NCI-H345 treated with DMSO at 0.1 percent for 48 hours (cell line): ENCODE measurements around the gene STING1.
"Not testable (repeated sequence)": the region's sequence is repeated elsewhere in the genome, so short reads cannot be mapped to it uniquely, and the experiment has no call there.

Source experiments
- DNase-seq: peaks from one replicate; lab custom pipeline; 2025; ENCODE audit not compliant: unreplicated experiment; lab: John Stamatoyannopoulos, UW

Gene STING1

GRCh38 chr5:139440416-139440815, 42.1 kb downstream of the STING1 start:
- not testable (repeated sequence) for DNase-seq

DNA sequence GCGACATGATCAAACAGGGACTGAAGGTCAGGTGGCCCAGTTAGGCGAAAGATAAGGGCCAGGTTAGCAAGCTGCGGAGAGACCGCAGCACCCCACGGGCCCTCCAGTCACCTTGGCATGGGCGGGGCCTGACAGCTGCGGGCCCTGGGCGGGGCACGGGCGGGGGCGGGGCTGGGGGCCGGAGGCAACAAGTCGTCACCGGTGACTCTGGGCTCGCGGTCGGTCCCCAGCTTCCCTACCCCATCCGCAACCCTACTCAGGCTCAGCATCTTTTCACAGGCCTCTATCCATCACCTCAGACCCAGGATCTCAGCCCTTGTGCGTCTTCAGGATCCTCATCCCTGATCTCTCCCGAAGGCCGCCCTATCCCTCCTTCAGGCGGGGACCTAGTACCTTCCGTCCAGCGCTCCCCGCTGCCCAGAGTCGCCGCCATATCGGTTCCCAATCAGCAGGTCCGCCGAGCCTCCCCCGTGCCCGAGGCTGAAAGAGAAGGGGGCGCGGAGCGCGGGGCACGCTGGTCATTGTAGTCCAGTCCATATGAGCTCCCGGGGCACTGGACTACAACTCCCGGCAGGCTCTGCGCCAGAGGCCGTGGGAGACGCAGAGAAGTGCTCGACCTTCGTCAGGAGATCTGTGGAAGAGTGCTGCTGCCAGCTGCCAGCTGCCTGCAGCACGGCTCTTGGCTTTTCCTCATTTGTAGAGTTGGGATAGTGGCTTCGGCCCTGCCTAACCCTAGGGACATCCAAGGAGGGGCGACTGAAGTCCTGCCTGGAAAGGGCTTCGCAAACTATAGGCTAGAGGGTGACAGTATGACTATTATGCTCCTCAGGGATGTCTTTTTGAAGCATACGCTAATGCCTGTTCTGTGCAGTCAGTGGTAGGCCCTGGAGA, 43.3 kb downstream of the STING1 start, which contains the start of gene DNAJC18:
Gene DNAJC18 (minus strand): TSS at position 513 of the 891 bp plus-strand sequence. CDS start 80 bp downstream, at position 433.
- peak; percentile 94 for DNase-seq

DNA sequence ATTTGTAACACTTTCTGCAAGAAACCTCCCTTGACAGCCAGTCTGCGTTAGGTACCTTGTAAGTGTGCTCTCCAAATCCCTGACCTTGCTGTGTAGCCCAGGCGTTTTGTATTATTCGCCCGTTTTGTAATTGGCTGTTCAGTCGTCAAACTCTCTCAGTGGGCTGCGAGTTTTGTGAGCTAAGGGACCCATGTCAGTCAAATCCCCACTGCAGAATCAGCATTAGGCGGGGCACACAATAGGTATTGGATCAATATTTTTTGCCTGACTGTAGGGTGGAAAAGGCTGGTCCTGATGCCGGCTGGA, 43.9 kb downstream of the STING1 start:
- peak; percentile 58 for DNase-seq

DNA sequence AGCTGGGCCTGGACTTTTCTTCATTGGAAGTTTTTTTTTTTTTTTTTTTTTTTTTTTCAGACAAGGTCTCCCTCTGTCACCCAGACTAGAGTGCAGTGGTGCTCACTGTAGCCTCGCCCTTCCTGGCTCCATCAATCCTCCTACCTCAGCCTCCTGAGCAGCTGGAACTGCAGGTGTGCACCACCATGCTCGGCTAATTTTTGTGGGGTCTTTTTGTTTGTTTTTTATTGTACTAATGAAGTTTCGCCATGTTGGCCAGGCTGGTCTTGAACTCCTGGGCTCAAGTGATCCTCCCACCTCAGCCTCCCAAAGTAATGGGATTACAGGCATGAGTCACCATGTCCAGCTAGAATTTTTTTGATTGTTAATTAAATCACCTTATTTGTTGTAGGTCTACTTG, 46.9 kb downstream of the STING1 start:
- DNase-seq = no peak

GRCh38 chr5:139431706-139432105, 50.9 kb downstream of the STING1 start:
- no peak for DNase-seq

DNA sequence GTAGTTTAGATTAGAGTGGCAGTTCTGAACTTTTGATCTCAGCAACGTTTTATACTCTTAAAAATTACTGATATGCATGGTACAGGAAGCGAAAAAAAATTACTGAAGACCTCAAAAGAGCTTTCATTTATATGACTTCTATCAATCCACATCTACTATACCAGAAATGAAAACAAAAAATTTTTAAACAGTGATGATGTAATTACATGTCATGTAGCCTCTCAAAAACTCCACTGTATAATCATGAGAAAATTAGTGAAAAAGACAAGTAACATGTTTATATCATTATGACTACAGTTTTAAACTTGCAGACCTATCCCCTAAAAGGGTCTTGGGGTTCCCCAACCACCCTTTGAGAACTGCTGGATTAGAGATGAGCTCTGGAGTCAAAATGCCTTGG, 52.5 kb downstream of the STING1 start:
- no peak for DNase-seq

DNA sequence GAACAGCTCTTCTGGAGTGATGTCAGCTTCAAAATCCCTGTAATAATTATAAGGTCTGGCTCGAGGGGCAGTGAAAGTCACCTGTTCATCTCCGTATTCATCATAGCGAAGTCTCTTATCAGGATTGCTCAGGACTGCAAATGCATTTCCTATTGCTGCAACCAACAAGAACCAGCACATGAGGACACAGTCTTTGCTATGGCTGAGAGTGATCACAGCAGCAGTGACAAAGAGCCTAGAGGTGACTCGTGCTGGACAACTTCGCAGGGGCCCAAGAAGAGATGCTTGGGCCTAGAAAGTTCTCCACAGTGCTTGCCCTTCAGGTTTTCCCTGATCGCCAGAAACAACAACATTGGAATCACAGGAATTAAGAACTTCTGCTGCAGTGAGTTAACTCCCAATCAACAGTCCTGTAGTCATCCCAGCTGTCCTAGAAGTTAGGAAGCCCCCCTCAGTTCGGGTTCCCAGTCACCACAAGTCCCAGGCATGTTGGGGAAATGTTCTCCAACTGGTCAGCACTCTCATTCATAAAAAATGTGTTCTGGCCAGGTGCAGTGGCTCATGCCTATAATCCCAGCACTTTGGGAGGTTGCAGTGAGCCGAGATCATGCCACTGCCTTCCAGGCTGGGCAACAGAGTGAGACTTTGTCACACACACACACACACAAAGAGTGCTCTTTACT, 56.2 kb downstream of the STING1 start:
- no peak for DNase-seq
